ENCODE results near the gene ITGA2.

DNA sequence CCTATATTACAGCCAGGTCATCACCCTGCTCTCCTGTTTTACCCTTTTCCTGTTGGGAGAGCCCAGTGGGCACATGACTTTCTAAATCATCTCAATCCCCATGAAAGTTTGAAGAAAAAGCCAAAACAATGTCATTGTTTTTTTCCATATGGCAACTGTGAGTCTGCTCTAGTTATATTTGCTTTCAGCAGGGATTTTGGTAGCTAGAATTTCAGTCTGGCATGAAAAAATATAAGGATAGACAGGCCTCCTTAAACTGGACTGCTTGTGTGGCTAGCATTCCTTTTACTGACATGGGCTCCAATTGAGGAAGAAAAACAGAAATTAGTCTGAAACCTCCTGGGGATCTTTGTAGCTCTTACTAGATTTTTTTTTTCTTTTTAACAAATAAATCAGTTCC lies 94.8 kb downstream of the ITGA2 start:
- TF ChIP-seq, protein P1, sequence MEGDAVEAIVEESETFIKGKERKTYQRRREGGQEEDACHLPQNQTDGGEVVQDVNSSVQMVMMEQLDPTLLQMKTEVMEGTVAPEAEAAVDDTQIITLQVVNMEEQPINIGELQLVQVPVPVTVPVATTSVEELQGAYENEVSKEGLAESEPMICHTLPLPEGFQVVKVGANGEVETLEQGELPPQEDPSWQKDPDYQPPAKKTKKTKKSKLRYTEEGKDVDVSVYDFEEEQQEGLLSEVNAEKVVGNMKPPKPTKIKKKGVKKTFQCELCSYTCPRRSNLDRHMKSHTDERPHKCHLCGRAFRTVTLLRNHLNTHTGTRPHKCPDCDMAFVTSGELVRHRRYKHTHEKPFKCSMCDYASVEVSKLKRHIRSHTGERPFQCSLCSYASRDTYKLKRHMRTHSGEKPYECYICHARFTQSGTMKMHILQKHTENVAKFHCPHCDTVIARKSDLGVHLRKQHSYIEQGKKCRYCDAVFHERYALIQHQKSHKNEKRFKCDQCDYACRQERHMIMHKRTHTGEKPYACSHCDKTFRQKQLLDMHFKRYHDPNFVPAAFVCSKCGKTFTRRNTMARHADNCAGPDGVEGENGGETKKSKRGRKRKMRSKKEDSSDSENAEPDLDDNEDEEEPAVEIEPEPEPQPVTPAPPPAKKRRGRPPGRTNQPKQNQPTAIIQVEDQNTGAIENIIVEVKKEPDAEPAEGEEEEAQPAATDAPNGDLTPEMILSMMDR (IDR thresholded peaks at IDR 0.05), result no peak
- no peak for TF ChIP-seq EZH2 (IDR thresholded peaks at IDR 0.05; ENCODE audit: borderline replicate concordance, insufficient read depth, low read depth, low read length, poor library complexity, severe bottlenecking)

Data from B cell (primary cell).